Measurements from ENCODE around the gene ACKR1. TPM values are rescaled to one million over a fixed set of nuclear protein-coding genes. Genes with fewer than 3 reads are reported as not detected.

The ACKR1 gene
- total RNA-seq, 1 donor from 2014 or later: 10.9 TPM

GRCh38 chr1:159207080-159207479 lies 2.4 kb downstream of the ACKR1 start:
- Histone ChIP-seq H3K36me3 (no peaks in the 10 kb centered on the region), H3K27ac (replicated peaks) (no peak overlapping the region), H3K4me1 (peaks cover 8% of the 10 kb centered on the region), H3K27me3 (ENCODE audit: low read depth) (peaks cover 97% of the 10 kb centered on the region), H3K9me3 (replicated peaks) (no peaks in the 10 kb centered on the region), H3K4me3 (no peak overlapping the region)
- intact Hi-C loops (cut with micrococcal nuclease): no loop called here
- DNase-seq: no peak
- no peak for TF ChIP-seq CTCF (IDR thresholded peaks at IDR 0.05; ENCODE audit: borderline replicate concordance)

GRCh38 chr1:159207774-159208173 lies 3.1 kb downstream of the ACKR1 start:
- no peak for DNase-seq
- intact Hi-C loops (cut with micrococcal nuclease): no loop called here
- H3K27ac ChIP-seq (replicated peaks): no peak overlapping the region
- TF ChIP-seq CTCF (IDR thresholded peaks at IDR 0.05; ENCODE audit: borderline replicate concordance): no peak
- H3K27me3 ChIP-seq (ENCODE audit: low read depth): peaks cover 97% of the 10 kb centered on the region
- H3K4me3 ChIP-seq: no peak overlapping the region
- peaks cover 8% of the 10 kb centered on the region for H3K4me1 ChIP-seq
- no peaks in the 10 kb centered on the region for H3K9me3 ChIP-seq (replicated peaks)
- no peaks in the 10 kb centered on the region for H3K36me3 ChIP-seq

GRCh38 chr1:159208175-159208825 lies 3.6 kb downstream of the ACKR1 start:
- Histone ChIP-seq H3K4me3 (no peak overlapping the region), H3K36me3 (no peaks in the 10 kb centered on the region), H3K27ac (replicated peaks) (no peak overlapping the region), H3K27me3 (ENCODE audit: low read depth) (peaks cover 92% of the 10 kb centered on the region), H3K4me1 (peaks cover 8% of the 10 kb centered on the region), H3K9me3 (replicated peaks) (no peaks in the 10 kb centered on the region)
- no peak for TF ChIP-seq CTCF (IDR thresholded peaks at IDR 0.05; ENCODE audit: borderline replicate concordance)
- DNase-seq: no peak
- intact Hi-C loops (cut with micrococcal nuclease): no loop called here

- no peak overlapping the region for H3K27ac ChIP-seq (replicated peaks)
- intact Hi-C loops (cut with micrococcal nuclease): no loop called here
- TF ChIP-seq CTCF (IDR thresholded peaks at IDR 0.05; ENCODE audit: borderline replicate concordance): no peak
These were observed 4.4 kb downstream of the ACKR1 start for GRCh38 chr1:159209061-159209460.

GRCh38 chr1:159211331-159212136 lies 6.9 kb downstream of the ACKR1 start:
- DNase-seq: no peak
- H3K4me1 ChIP-seq: peaks cover 8% of the 10 kb centered on the region
- H3K36me3 ChIP-seq: no peaks in the 10 kb centered on the region
- TF ChIP-seq CTCF (IDR thresholded peaks at IDR 0.05; ENCODE audit: borderline replicate concordance): peak; percentile 82
- no peak overlapping the region for H3K27ac ChIP-seq (replicated peaks)
- H3K9me3 ChIP-seq (replicated peaks): no peaks in the 10 kb centered on the region
- intact Hi-C loops (cut with micrococcal nuclease): loop anchor here (2.0 kb wide), 1 partner anchor 51 kb away; no protein-coding TSS in a partner anchor
- no peak overlapping the region for H3K4me3 ChIP-seq
- H3K27me3 ChIP-seq (ENCODE audit: low read depth): peaks cover 86% of the 10 kb centered on the region

More at GRCh38 chr1:159209061-159209460, 4.4 kb downstream of the ACKR1 start:
- Histone ChIP-seq H3K27me3 (ENCODE audit: low read depth) (peaks cover 86% of the 10 kb centered on the region), H3K9me3 (replicated peaks) (no peaks in the 10 kb centered on the region), H3K4me3 (no peak overlapping the region), H3K4me1 (peaks cover 8% of the 10 kb centered on the region), H3K36me3 (no peaks in the 10 kb centered on the region)
- no peak for DNase-seq

Measured in left ventricle myocardium inferior (tissue), 1 donor.